RWPE2 (cell line): ENCODE results near the gene FBXO17.
"Not testable (repeated sequence)": the region's sequence is repeated elsewhere in the genome, so short reads cannot be mapped to it uniquely, and the experiment has no call there.

Experiments
- ATAC-seq: fragments of 200-7000 bp; cut with Tn5 transposase; 3 replicates; pipeline ENCODE4 v1.9.1; 2021; ENCODE audit warnings: low read depth
- DNase-seq: peaks from one replicate; pipeline ENCODE4 v3.0.0-alpha.2; 2020; ENCODE audit warnings: low spot score
- H3K27ac ChIP-seq: fragments of 450-650 bp; 2 replicates; pipeline ENCODE4 v1.5.1; 2017; ENCODE audit warnings: mild to moderate bottlenecking; ENCODE audit not compliant: poor library complexity, severe bottlenecking
- H3K27me3 ChIP-seq: fragments of 250-450 bp; sonication (Bioruptor Pico); 2 replicates; pipeline ENCODE4 v1.5.1; 2021; ENCODE audit warnings: mild to moderate bottlenecking, moderate library complexity; ENCODE audit not compliant: insufficient read depth, poor library complexity, severe bottlenecking
- H3K36me3 ChIP-seq: fragments of 250-450 bp; sonication (Bioruptor Pico); 2 replicates; pipeline ENCODE4 v1.5.1; 2020; ENCODE audit warnings: low read depth, mild to moderate bottlenecking, moderate library complexity
- H3K4me1 ChIP-seq: fragments of 250-450 bp; sonication (Bioruptor Pico); 2 replicates; pipeline ENCODE4 v1.5.1; 2021; ENCODE audit warnings: mild to moderate bottlenecking, moderate library complexity; ENCODE audit not compliant: insufficient read depth, poor library complexity, severe bottlenecking
- H3K4me3 ChIP-seq: fragments of 250-450 bp; sonication (Bioruptor Pico); 2 replicates; pipeline ENCODE4 v1.5.1; 2021; ENCODE audit warnings: mild to moderate bottlenecking, moderate library complexity; ENCODE audit not compliant: severe bottlenecking
- H3K9me3 ChIP-seq: fragments of 250-450 bp; sonication (Bioruptor Pico); 2 replicates; pipeline ENCODE4 v1.5.1; 2021; ENCODE audit warnings: mild to moderate bottlenecking, moderate library complexity; ENCODE audit not compliant: severe bottlenecking
- CTCF ChIP-seq: fragments of 450-650 bp; IDR thresholded peaks from one replicate; pipeline ENCODE4 v1.5.1; 2017; ENCODE audit warnings: mild to moderate bottlenecking, moderate library complexity; ENCODE audit not compliant: poor library complexity, severe bottlenecking

FBXO17 gene

GRCh38 chr19:38975861-38976271, 324 bp upstream of the FBXO17 start:
- DNase-seq, result no peak
- TF ChIP-seq CTCF, result no peak
- Histone ChIP-seq H3K9me3 (peaks cover 4% of the 10 kb centered on the region), H3K4me1 (peaks cover 3% of the 10 kb centered on the region), H3K27ac (peak overlapping the region; percentile 44), H3K4me3 (peak overlapping the region; percentile 59), H3K36me3 (no peaks in the 10 kb centered on the region), H3K27me3 (no peaks in the 10 kb centered on the region)
- ATAC-seq, result peak; percentile 5; the same call in 1 of the 3 replicates

- ATAC-seq (no peak; the same call in 2 of the 3 replicates), DNase-seq (no peak)
- Histone ChIP-seq H3K27me3 (no peaks in the 10 kb centered on the region), H3K27ac (peak overlapping the region; percentile 44), H3K9me3 (no peaks in the 10 kb centered on the region), H3K4me3 (peak overlapping the region; percentile 59), H3K4me1 (peaks cover 3% of the 10 kb centered on the region), H3K36me3 (peaks cover 5% of the 10 kb centered on the region)
- TF ChIP-seq CTCF, result no peak
Observed at GRCh38 chr19:38974624-38975213, 823 bp downstream of the FBXO17 start.

GRCh38 chr19:38971672-38972071, 3.9 kb downstream of the FBXO17 start:
- H3K9me3 ChIP-seq, result no peaks in the 10 kb centered on the region
- no peak overlapping the region for H3K4me3 ChIP-seq
- H3K27me3 ChIP-seq, result no peaks in the 10 kb centered on the region
- ATAC-seq, result no peak
- DNase-seq, result no peak
- peaks cover 3% of the 10 kb centered on the region for H3K4me1 ChIP-seq
- no peak for TF ChIP-seq CTCF
- peaks cover 11% of the 10 kb centered on the region for H3K36me3 ChIP-seq
- H3K27ac ChIP-seq, result no peak overlapping the region

GRCh38 chr19:38970664-38971532, 4.6 kb downstream of the FBXO17 start:
- no peak for DNase-seq
- H3K27me3 ChIP-seq, result no peaks in the 10 kb centered on the region
- peaks cover 3% of the 10 kb centered on the region for H3K4me1 ChIP-seq
- H3K27ac ChIP-seq, result no peak overlapping the region
- no peak for TF ChIP-seq CTCF
- no peaks in the 10 kb centered on the region for H3K9me3 ChIP-seq
- ATAC-seq, result no peak
- no peak overlapping the region for H3K4me3 ChIP-seq
- H3K36me3 ChIP-seq, result peaks cover 19% of the 10 kb centered on the region

GRCh38 chr19:38966149-38966548, 9.4 kb downstream of the FBXO17 start:
- not testable (repeated sequence) for H3K27ac ChIP-seq, H3K4me1 ChIP-seq, DNase-seq, ATAC-seq, H3K4me3 ChIP-seq, H3K27me3 ChIP-seq, H3K9me3 ChIP-seq
- peaks cover 20% of the 10 kb centered on the region for H3K36me3 ChIP-seq
